SK-N-SH treated with all-trans-retinoic acid at 6 μM for 48 hours (cell line): ENCODE data around the gene RERE.

Experiments used
- ATAC-seq: fragments of 200-7000 bp; cut with Tn5 transposase; 3 replicates; pipeline ENCODE4 v1.9.1; 2020; ENCODE audit warnings: mild to moderate bottlenecking, moderate library complexity
- ARNTL ChIP-seq: fragments of 450-650 bp; formaldehyde crosslinking; IDR thresholded peaks from 2 replicates; pipeline ENCODE4 v1.5.0; 2020; ENCODE audit warnings: low read depth, mild to moderate bottlenecking, moderate library complexity, borderline replicate concordance
- BACH2 ChIP-seq: fragments of 250-450 bp; sonication (Bioruptor Pico); IDR thresholded peaks from 2 replicates; pipeline ENCODE4 v1.9.0; 2021; ENCODE audit warnings: mild to moderate bottlenecking, borderline replicate concordance
- CSDC2 ChIP-seq: fragments of 250-450 bp; sonication (Bioruptor Pico); IDR thresholded peaks from 2 replicates; pipeline ENCODE4 v1.5.0; 2020; ENCODE audit warnings: mild to moderate bottlenecking, moderate library complexity
- ESRRG ChIP-seq: fragments of 250-450 bp; sonication (Bioruptor Pico); IDR thresholded peaks from 2 replicates; pipeline ENCODE4 v1.6.1; 2021; ENCODE audit warnings: mild to moderate bottlenecking
- GLIS3 ChIP-seq: fragments of 250-450 bp; sonication (Bioruptor Pico); IDR thresholded peaks from 2 replicates; pipeline ENCODE4 v1.5.0; 2020; ENCODE audit warnings: mild to moderate bottlenecking, moderate library complexity
- ISL1 ChIP-seq: fragments of 250-450 bp; sonication (Bioruptor Pico); IDR thresholded peaks from 2 replicates; pipeline ENCODE4 v2.1.2; 2022; ENCODE audit warnings: mild to moderate bottlenecking, moderate library complexity
- OSR1 ChIP-seq: fragments of 250-450 bp; sonication (Bioruptor Pico); IDR thresholded peaks from 2 replicates; pipeline ENCODE4 v1.8.0; 2022; ENCODE audit warnings: moderate library complexity, mild to moderate bottlenecking, inconsistent platforms
- RARB ChIP-seq: fragments of 250-450 bp; sonication (Bioruptor Pico); IDR thresholded peaks from 2 replicates; pipeline ENCODE4 v1.8.0; 2021; ENCODE audit warnings: mild to moderate bottlenecking, moderate library complexity
- SNAI2 ChIP-seq: fragments of 250-450 bp; sonication (Bioruptor Pico); IDR thresholded peaks from 2 replicates; pipeline ENCODE4 v1.5.0; 2020; ENCODE audit warnings: mild to moderate bottlenecking, moderate library complexity
- TOX ChIP-seq: fragments of 250-450 bp; sonication (Bioruptor Pico); IDR thresholded peaks from 2 replicates; pipeline ENCODE4 v1.8.0; 2021; ENCODE audit warnings: mild to moderate bottlenecking, moderate library complexity, borderline replicate concordance
- ZC3H10 ChIP-seq: fragments of 250-450 bp; sonication (Bioruptor Pico); IDR thresholded peaks from 2 replicates; pipeline ENCODE4 v1.5.1; 2021; ENCODE audit warnings: mild to moderate bottlenecking, moderate library complexity
- ZFP3 ChIP-seq: fragments of 250-450 bp; sonication (Bioruptor Pico); IDR thresholded peaks from 2 replicates; pipeline ENCODE4 v1.5.0; 2020; ENCODE audit warnings: mild to moderate bottlenecking, moderate library complexity
- ZFP30 ChIP-seq: fragments of 450-650 bp; formaldehyde crosslinking; IDR thresholded peaks from 2 replicates; pipeline ENCODE4 v1.5.0; 2022; ENCODE audit warnings: mild to moderate bottlenecking, moderate library complexity
- ZNF565 ChIP-seq: fragments of 450-650 bp; formaldehyde crosslinking; conservative IDR thresholded peaks from 2 replicates; pipeline ENCODE4 v1.5.0; 2020; ENCODE audit warnings: low read depth, mild to moderate bottlenecking, moderate library complexity
- ZNF70 ChIP-seq: fragments of 450-650 bp; formaldehyde crosslinking; IDR thresholded peaks from 2 replicates; pipeline ENCODE4 v1.5.0; 2020; ENCODE audit warnings: mild to moderate bottlenecking, moderate library complexity
- ZNF8 ChIP-seq: fragments of 450-650 bp; formaldehyde crosslinking; IDR thresholded peaks from 2 replicates; pipeline ENCODE4 v1.5.0; 2020; ENCODE audit warnings: mild to moderate bottlenecking, moderate library complexity
- TF ChIP-seq, protein P1 (sequence below): fragments of 250-450 bp; sonication (Bioruptor Pico); IDR thresholded peaks from 2 replicates; pipeline ENCODE4 v1.5.1; 2021; ENCODE audit warnings: mild to moderate bottlenecking, moderate library complexity
- TF ChIP-seq, protein P2 (sequence below): fragments of 250-450 bp; sonication (Bioruptor Pico); IDR thresholded peaks from 2 replicates; pipeline ENCODE4 v1.8.0; 2020; ENCODE audit warnings: mild to moderate bottlenecking, moderate library complexity, borderline replicate concordance
- TF ChIP-seq, protein P3 (sequence below): fragments of 250-450 bp; sonication (Bioruptor Pico); IDR thresholded peaks from 2 replicates; pipeline ENCODE4 v1.8.0; 2021; ENCODE audit warnings: low read depth, mild to moderate bottlenecking, moderate library complexity, borderline replicate concordance
- TF ChIP-seq, protein P4 (sequence below): fragments of 250-450 bp; sonication (Bioruptor Pico); IDR thresholded peaks from 2 replicates; pipeline ENCODE4 v1.5.1; 2020; ENCODE audit warnings: low read depth, mild to moderate bottlenecking, moderate library complexity
- TF ChIP-seq, protein P5 (sequence below): fragments of 250-450 bp; sonication (Bioruptor Pico); IDR thresholded peaks from 2 replicates; pipeline ENCODE4 v1.5.0; 2020; ENCODE audit warnings: mild to moderate bottlenecking, moderate library complexity

RERE gene

DNA sequence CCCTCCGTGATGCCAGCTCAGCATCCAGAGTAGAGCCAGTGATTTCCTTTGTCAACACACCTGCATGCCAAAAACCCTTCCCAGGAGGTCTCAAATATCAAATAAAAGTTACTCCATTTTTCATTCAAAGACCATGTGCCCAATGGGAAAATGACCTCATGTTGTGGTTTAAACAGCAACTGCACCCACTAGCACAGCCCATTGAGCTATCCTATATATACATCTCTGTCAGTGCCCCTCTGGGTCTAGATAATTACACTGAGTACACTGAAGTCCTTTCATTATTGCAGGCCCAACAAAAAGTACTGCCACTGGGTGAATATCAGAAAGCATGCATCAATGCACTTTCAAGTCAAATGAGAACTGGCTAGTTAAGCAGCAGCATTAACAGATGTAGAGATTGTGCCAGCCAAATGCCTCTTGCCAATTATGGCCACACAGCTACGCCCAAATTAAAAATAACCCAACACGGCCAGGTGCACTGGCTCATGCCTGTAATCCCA is 381.8 kb downstream of the RERE start:
- ATAC-seq: no peak
- TF ChIP-seq RARB (CRISPR knock-in tag): no peak
- no peak for TF ChIP-seq ISL1 (CRISPR knock-in tag)
- TF ChIP-seq, protein P1, sequence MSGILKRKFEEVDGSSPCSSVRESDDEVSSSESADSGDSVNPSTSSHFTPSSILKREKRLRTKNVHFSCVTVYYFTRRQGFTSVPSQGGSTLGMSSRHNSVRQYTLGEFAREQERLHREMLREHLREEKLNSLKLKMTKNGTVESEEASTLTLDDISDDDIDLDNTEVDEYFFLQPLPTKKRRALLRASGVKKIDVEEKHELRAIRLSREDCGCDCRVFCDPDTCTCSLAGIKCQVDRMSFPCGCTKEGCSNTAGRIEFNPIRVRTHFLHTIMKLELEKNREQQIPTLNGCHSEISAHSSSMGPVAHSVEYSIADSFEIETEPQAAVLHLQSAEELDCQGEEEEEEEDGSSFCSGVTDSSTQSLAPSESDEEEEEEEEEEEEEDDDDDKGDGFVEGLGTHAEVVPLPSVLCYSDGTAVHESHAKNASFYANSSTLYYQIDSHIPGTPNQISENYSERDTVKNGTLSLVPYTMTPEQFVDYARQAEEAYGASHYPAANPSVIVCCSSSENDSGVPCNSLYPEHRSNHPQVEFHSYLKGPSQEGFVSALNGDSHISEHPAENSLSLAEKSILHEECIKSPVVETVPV (CRISPR knock-in tag): no peak
- TF ChIP-seq SNAI2: no peak
- TF ChIP-seq ZFP30 (CRISPR knock-in tag): no peak
- no peak for TF ChIP-seq ZNF565
- no peak for TF ChIP-seq ARNTL (CRISPR knock-in tag)
- TF ChIP-seq CSDC2 (CRISPR knock-in tag): no peak
- TF ChIP-seq OSR1 (CRISPR knock-in tag): no peak
- TF ChIP-seq, protein P2, sequence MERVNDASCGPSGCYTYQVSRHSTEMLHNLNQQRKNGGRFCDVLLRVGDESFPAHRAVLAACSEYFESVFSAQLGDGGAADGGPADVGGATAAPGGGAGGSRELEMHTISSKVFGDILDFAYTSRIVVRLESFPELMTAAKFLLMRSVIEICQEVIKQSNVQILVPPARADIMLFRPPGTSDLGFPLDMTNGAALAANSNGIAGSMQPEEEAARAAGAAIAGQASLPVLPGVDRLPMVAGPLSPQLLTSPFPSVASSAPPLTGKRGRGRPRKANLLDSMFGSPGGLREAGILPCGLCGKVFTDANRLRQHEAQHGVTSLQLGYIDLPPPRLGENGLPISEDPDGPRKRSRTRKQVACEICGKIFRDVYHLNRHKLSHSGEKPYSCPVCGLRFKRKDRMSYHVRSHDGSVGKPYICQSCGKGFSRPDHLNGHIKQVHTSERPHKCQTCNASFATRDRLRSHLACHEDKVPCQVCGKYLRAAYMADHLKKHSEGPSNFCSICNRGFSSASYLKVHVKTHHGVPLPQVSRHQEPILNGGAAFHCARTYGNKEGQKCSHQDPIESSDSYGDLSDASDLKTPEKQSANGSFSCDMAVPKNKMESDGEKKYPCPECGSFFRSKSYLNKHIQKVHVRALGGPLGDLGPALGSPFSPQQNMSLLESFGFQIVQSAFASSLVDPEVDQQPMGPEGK: no peak

DNA sequence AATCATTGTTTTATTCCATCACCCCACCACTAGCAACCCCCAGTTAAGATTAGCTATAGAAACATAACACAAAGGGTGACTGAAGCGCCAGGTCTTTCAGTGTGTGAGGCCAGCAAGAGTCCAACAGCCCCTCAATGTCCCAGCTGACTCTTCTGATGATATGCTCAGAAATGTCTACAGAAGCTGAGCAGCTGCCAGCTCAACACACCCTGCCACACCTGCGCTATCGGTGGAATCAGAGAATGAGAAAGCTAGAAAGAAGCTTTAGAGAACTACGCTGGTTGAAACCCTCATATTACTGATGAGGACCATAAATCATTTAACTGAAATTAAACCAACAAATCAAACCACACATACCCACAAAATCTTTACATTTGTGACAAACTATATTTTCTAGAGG is 383.3 kb downstream of the RERE start:
- no peak for ATAC-seq

DNA sequence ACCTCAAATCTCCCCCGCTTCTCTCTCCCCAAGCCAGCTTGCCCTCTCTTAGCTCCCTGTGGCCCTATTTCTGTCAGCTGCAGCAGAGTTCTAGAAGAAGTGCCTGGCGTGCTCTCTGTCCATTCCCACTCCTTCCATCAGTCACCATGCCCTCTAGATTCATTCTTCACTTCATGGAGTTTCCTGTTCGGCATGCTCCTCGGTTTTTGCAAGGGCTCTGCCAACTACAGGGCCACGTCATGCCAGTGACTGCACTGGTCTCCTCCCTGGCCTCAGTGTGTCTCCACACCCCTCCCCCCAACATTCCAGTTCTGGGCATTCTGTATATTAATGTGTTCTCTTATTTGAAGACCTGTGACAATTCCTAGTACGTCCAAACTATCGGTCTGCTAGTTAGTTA is 385.7 kb downstream of the RERE start:
- no peak for TF ChIP-seq ISL1 (CRISPR knock-in tag)
- TF ChIP-seq ZC3H10 (CRISPR knock-in tag): no peak
- no peak for TF ChIP-seq ZNF8
- no peak for TF ChIP-seq RARB (CRISPR knock-in tag)
- no peak for TF ChIP-seq GLIS3 (CRISPR knock-in tag)
- ATAC-seq: no peak

More for the DNA sequence above, 383.3 kb downstream of the RERE start:
- no peak for TF ChIP-seq CSDC2 (CRISPR knock-in tag)
- TF ChIP-seq ZFP3 (CRISPR knock-in tag): no peak
- TF ChIP-seq ZNF565: no peak
- TF ChIP-seq OSR1 (CRISPR knock-in tag): no peak
- TF ChIP-seq, protein P3, sequence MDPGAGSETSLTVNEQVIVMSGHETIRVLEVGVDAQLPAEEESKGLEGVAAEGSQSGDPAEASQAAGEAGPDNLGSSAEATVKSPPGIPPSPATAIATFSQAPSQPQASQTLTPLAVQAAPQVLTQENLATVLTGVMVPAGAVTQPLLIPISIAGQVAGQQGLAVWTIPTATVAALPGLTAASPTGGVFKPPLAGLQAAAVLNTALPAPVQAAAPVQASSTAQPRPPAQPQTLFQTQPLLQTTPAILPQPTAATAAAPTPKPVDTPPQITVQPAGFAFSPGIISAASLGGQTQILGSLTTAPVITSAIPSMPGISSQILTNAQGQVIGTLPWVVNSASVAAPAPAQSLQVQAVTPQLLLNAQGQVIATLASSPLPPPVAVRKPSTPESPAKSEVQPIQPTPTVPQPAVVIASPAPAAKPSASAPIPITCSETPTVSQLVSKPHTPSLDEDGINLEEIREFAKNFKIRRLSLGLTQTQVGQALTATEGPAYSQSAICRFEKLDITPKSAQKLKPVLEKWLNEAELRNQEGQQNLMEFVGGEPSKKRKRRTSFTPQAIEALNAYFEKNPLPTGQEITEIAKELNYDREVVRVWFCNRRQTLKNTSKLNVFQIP (CRISPR knock-in tag): no peak
- no peak for TF ChIP-seq ARNTL (CRISPR knock-in tag)

DNA sequence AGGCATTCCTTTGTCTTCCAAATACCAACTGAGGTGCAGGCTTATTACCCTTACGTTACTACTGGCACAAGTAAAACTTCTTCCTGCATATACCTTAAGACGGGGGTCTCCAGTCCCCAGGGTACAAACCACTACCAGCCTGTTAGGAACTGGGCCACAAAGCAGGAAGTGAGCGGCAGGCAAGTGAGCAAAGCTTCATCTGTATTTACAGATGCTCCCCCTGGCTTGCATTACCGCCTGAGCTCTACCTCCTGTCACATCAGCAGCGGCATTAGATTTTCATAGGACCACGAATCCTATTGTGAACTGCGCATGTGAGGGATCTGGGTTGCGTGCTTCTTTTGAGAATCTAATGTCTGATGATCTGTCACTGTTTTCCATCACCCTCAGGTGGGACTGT is 386.4 kb downstream of the RERE start:
- TF ChIP-seq ZFP30 (CRISPR knock-in tag) (no peak), TOX (CRISPR knock-in tag) (no peak), ESRRG (CRISPR knock-in tag) (no peak), CSDC2 (CRISPR knock-in tag) (no peak), ZC3H10 (CRISPR knock-in tag) (no peak), RARB (CRISPR knock-in tag) (no peak), ARNTL (CRISPR knock-in tag) (no peak), ISL1 (CRISPR knock-in tag) (no peak), BACH2 (CRISPR knock-in tag) (no peak), ZNF8 (no peak), OSR1 (CRISPR knock-in tag) (no peak), ZFP3 (CRISPR knock-in tag) (no peak), ZNF70 (no peak)
- TF ChIP-seq, protein P2: no peak
- TF ChIP-seq, protein P4, sequence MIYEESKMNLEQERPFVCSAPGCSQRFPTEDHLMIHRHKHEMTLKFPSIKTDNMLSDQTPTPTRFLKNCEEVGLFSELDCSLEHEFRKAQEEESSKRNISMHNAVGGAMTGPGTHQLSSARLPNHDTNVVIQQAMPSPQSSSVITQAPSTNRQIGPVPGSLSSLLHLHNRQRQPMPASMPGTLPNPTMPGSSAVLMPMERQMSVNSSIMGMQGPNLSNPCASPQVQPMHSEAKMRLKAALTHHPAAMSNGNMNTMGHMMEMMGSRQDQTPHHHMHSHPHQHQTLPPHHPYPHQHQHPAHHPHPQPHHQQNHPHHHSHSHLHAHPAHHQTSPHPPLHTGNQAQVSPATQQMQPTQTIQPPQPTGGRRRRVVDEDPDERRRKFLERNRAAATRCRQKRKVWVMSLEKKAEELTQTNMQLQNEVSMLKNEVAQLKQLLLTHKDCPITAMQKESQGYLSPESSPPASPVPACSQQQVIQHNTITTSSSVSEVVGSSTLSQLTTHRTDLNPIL: no peak
- TF ChIP-seq, protein P5, sequence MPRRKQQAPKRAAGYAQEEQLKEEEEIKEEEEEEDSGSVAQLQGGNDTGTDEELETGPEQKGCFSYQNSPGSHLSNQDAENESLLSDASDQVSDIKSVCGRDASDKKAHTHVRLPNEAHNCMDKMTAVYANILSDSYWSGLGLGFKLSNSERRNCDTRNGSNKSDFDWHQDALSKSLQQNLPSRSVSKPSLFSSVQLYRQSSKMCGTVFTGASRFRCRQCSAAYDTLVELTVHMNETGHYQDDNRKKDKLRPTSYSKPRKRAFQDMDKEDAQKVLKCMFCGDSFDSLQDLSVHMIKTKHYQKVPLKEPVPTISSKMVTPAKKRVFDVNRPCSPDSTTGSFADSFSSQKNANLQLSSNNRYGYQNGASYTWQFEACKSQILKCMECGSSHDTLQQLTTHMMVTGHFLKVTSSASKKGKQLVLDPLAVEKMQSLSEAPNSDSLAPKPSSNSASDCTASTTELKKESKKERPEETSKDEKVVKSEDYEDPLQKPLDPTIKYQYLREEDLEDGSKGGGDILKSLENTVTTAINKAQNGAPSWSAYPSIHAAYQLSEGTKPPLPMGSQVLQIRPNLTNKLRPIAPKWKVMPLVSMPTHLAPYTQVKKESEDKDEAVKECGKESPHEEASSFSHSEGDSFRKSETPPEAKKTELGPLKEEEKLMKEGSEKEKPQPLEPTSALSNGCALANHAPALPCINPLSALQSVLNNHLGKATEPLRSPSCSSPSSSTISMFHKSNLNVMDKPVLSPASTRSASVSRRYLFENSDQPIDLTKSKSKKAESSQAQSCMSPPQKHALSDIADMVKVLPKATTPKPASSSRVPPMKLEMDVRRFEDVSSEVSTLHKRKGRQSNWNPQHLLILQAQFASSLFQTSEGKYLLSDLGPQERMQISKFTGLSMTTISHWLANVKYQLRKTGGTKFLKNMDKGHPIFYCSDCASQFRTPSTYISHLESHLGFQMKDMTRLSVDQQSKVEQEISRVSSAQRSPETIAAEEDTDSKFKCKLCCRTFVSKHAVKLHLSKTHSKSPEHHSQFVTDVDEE: no peak
- TF ChIP-seq, protein P3 (CRISPR knock-in tag): no peak
- ATAC-seq: no peak
